Activated B cell treated with CpG ODN at 0.5 μM for 24 hours (primary cell): ENCODE measurements around the gene TEPSIN. TPM values are rescaled to one million over a fixed set of nuclear protein-coding genes. Genes with fewer than 3 reads are reported as not detected.

Source experiments
- ATAC-seq: fragments of 200-7000 bp; cut with Tn5 transposase; one replicate; pipeline ENCODE4 v1.10.0; 2021; ENCODE audit warnings: low read depth, mild to moderate bottlenecking, moderate library complexity
- CTCF ChIA-PET: fragments of 350-600 bp; sonication (Branson Sonifier 250); formaldehyde crosslinking; loops from one replicate; lab custom pipeline; 2021; ENCODE audit warnings: antibody characterized with exemption; lab: Charles Lee
- POLR2A ChIA-PET: fragments of 350-600 bp; sonication (Branson Sonifier 250); formaldehyde crosslinking; loops from one replicate; lab custom pipeline; 2021; ENCODE audit warnings: antibody characterized with exemption; lab: Charles Lee
- DNase-seq: peaks from one replicate; pipeline ENCODE4 v3.0.0; 2022
- H3K27ac Mint-ChIP-seq: one replicate; pipeline ENCODE4 v1.8.0; 2020; ENCODE audit warnings: mixed read lengths
- H3K27me3 Mint-ChIP-seq: one replicate; pipeline ENCODE4 v1.8.0; 2021; ENCODE audit warnings: mixed read lengths
- H3K36me3 Mint-ChIP-seq: one replicate; pipeline ENCODE4 v1.8.0; 2021; ENCODE audit warnings: low read depth, mixed read lengths
- H3K4me1 Mint-ChIP-seq: one replicate; pipeline ENCODE4 v1.8.0; 2021; ENCODE audit warnings: mixed read lengths
- H3K4me3 Mint-ChIP-seq: one replicate; pipeline ENCODE4 v1.8.0; 2020; ENCODE audit warnings: mild to moderate bottlenecking, mixed read lengths
- H3K9me3 Mint-ChIP-seq: one replicate; pipeline ENCODE4 v1.8.0; 2020; ENCODE audit warnings: mixed read lengths
- CTCF ChIP-seq: fragments of 200-600 bp; IDR thresholded peaks from one replicate; pipeline ENCODE4 v1.8.0; 2022; ENCODE audit warnings: antibody characterized with exemption, mild to moderate bottlenecking
- intact Hi-C: fragments of 100-400 bp; cut with micrococcal nuclease; formaldehyde crosslinking; loops from one replicate; pipeline ENCODE4 v1.15.1; 2024
- total RNA-seq: library from RNA; stranded (reverse); gene quantifications from 2 replicates; pipeline ENCODE4 v1.2.3, GENCODE V29; 2022

The TEPSIN gene
- total RNA-seq, 1 donor from 2014 or later: 102 TPM

GRCh38 chr17:81190591-81190990 is 48.3 kb downstream of the TEPSIN start:
- CTCF ChIA-PET: no interaction called here
- Mint-ChIP-seq H3K4me1 (no peaks in the 10 kb centered on the region), H3K36me3 (peaks cover 25% of the 10 kb centered on the region), H3K27me3 (no peaks in the 10 kb centered on the region), H3K4me3 (no peak overlapping the region), H3K27ac (no peak overlapping the region), H3K9me3 (no peaks in the 10 kb centered on the region)
- DNase-seq: no peak
- intact Hi-C loops: no loop called here
- no peak for TF ChIP-seq CTCF
- POLR2A ChIA-PET: no interaction called here
- no peak for ATAC-seq

GRCh38 chr17:81189670-81190530 is 49.0 kb downstream of the TEPSIN start:
- Mint-ChIP-seq H3K4me1 (no peaks in the 10 kb centered on the region), H3K4me3 (no peak overlapping the region), H3K27ac (no peak overlapping the region), H3K36me3 (peaks cover 25% of the 10 kb centered on the region), H3K27me3 (no peaks in the 10 kb centered on the region), H3K9me3 (no peaks in the 10 kb centered on the region)
- ChIA-PET POLR2A (interaction anchor here (1.0 kb wide), 1 partner anchor 33 kb away, joined by 4 read pairs; the partner anchor contains the start of gene CEP131), CTCF (no interaction called here)
- no peak for DNase-seq
- no peak for TF ChIP-seq CTCF
- no peak for ATAC-seq
- intact Hi-C loops: no loop called here

- DNase-seq: no peak
- H3K27ac Mint-ChIP-seq: no peak overlapping the region
- no peaks in the 10 kb centered on the region for H3K4me1 Mint-ChIP-seq
- ATAC-seq: no peak
- H3K4me3 Mint-ChIP-seq: no peak overlapping the region
- H3K9me3 Mint-ChIP-seq: no peaks in the 10 kb centered on the region
- H3K36me3 Mint-ChIP-seq: peaks cover 20% of the 10 kb centered on the region
- POLR2A ChIA-PET: interaction anchor here (0.7 to 1.0 kb wide), 2 partner anchors 34 to 1668 kb away, joined by 3 to 4 read pairs; partner anchors contain the start of gene CEP131
- H3K27me3 Mint-ChIP-seq: no peaks in the 10 kb centered on the region
- TF ChIP-seq CTCF: no peak
- intact Hi-C loops: no loop called here
- CTCF ChIA-PET: no interaction called here
These were observed 49.8 kb downstream of the TEPSIN start for GRCh38 chr17:81189016-81189415.

- intact Hi-C loops: no loop called here
- no peak for ATAC-seq
- no peak for DNase-seq
- H3K27me3 Mint-ChIP-seq: peaks cover under 1% of the 10 kb centered on the region
- POLR2A ChIA-PET: no interaction called here
- H3K27ac Mint-ChIP-seq: no peak overlapping the region
- H3K9me3 Mint-ChIP-seq: no peaks in the 10 kb centered on the region
- no peak overlapping the region for H3K4me3 Mint-ChIP-seq
- no peak for TF ChIP-seq CTCF
- CTCF ChIA-PET: no interaction called here
- H3K36me3 Mint-ChIP-seq: peaks cover 18% of the 10 kb centered on the region
- H3K4me1 Mint-ChIP-seq: no peaks in the 10 kb centered on the region
These were observed 50.4 kb downstream of the TEPSIN start for GRCh38 chr17:81188491-81188840.

- Mint-ChIP-seq H3K27ac (no peak overlapping the region), H3K9me3 (no peaks in the 10 kb centered on the region), H3K4me1 (no peaks in the 10 kb centered on the region), H3K27me3 (peaks cover 2% of the 10 kb centered on the region), H3K36me3 (peaks cover 18% of the 10 kb centered on the region), H3K4me3 (no peak overlapping the region)
- ChIA-PET POLR2A (no interaction called here), CTCF (no interaction called here)
- TF ChIP-seq CTCF: no peak
- ATAC-seq (no peak), DNase-seq (no peak)
- intact Hi-C loops: no loop called here
These were observed 51.0 kb downstream of the TEPSIN start for GRCh38 chr17:81187586-81188490.
